NB4 (cell line): ENCODE results near the gene SEMA3E.

ENCODE experiments used
- DNase-seq: peaks from one replicate; pipeline ENCODE4 v3.0.0; 2010; ENCODE audit warnings: low read depth
- H3K4me3 ChIP-seq: one replicate; pipeline ENCODE4 v1.5.1; 2011; ENCODE audit warnings: mild to moderate bottlenecking, low read depth, low read length, moderate library complexity
- MYC ChIP-seq: IDR thresholded peaks from 2 replicates; pipeline ENCODE4 v1.6.1; 2011; ENCODE audit warnings: low read depth, low read length
- POLR2A ChIP-seq: IDR thresholded peaks from 2 replicates; pipeline ENCODE4 v1.6.1; 2011; ENCODE audit warnings: mild to moderate bottlenecking; ENCODE audit not compliant: insufficient read length; ENCODE audit errors: extremely low read depth
- TF ChIP-seq, protein P1 (sequence below): IDR thresholded peaks from one replicate; pipeline ENCODE4 v1.5.1; 2012; ENCODE audit warnings: low read depth, low read length
- TF ChIP-seq, protein P2 (sequence below): IDR thresholded peaks from 2 replicates; pipeline ENCODE4 v1.6.1; 2011; ENCODE audit warnings: low read depth, low read length

Gene SEMA3E

GRCh38 chr7:83313931-83314330 lies 335.0 kb downstream of the SEMA3E start:
- DNase-seq, result no peak
- TF ChIP-seq, protein P1, sequence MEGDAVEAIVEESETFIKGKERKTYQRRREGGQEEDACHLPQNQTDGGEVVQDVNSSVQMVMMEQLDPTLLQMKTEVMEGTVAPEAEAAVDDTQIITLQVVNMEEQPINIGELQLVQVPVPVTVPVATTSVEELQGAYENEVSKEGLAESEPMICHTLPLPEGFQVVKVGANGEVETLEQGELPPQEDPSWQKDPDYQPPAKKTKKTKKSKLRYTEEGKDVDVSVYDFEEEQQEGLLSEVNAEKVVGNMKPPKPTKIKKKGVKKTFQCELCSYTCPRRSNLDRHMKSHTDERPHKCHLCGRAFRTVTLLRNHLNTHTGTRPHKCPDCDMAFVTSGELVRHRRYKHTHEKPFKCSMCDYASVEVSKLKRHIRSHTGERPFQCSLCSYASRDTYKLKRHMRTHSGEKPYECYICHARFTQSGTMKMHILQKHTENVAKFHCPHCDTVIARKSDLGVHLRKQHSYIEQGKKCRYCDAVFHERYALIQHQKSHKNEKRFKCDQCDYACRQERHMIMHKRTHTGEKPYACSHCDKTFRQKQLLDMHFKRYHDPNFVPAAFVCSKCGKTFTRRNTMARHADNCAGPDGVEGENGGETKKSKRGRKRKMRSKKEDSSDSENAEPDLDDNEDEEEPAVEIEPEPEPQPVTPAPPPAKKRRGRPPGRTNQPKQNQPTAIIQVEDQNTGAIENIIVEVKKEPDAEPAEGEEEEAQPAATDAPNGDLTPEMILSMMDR, result no peak
- no peak for TF ChIP-seq POLR2A
- TF ChIP-seq MYC, result no peak
- TF ChIP-seq, protein P2, sequence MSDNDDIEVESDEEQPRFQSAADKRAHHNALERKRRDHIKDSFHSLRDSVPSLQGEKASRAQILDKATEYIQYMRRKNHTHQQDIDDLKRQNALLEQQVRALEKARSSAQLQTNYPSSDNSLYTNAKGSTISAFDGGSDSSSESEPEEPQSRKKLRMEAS, result no peak
- no peak overlapping the region for H3K4me3 ChIP-seq
